GM12878 (cell line): ENCODE results near the gene FGFR4. TPM values are rescaled to one million over a fixed set of nuclear protein-coding genes. Genes with fewer than 3 reads are reported as not detected.

Experiments
- ATAC-seq: fragments of 200-7000 bp; cut with Tn5 transposase; 3 replicates; pipeline ENCODE4 v1.9.1; 2020; ENCODE audit warnings: mild to moderate bottlenecking, moderate library complexity
- BruUV-seq: library from RNA; stranded (reverse); fragments of 400-500 nt; replicated peaks from 2 replicates; lab custom pipeline; 2021; lab: Mats Ljungman, UMichigan
- CTCF ChIA-PET: fragments of 300-600 bp; sonication (Branson Sonifier 250); formaldehyde crosslinking; extraction: SDS; loops from one replicate; lab custom pipeline; 2021; ENCODE audit warnings: inconsistent platforms; lab: Yijun Ruan, JAX
- POLR2A ChIA-PET: fragments of 350-600 bp; formaldehyde crosslinking; extraction: SDS; loops from one replicate; lab custom pipeline; 2021; ENCODE audit warnings: inconsistent platforms; lab: Charles Lee
- RAD21 ChIA-PET: fragments of 300-600 bp; sonication (Branson Sonifier 250); formaldehyde crosslinking; loops from one replicate; lab custom pipeline; 2023; ENCODE audit warnings: antibody characterized with exemption; ENCODE audit not compliant: unreplicated experiment; lab: Charles Lee
- SMC1A ChIA-PET: fragments of 300-600 bp; sonication (Branson Sonifier 250); formaldehyde crosslinking; loops from one replicate; lab custom pipeline; 2023; ENCODE audit not compliant: unreplicated experiment, uncharacterized antibody; lab: Charles Lee
- DNase-seq: peaks from one replicate; pipeline ENCODE4 v3.0.0-alpha.2; 2011; ENCODE audit warnings: low read depth, low spot score
- FAIRE-seq: peaks from 3 replicates; lab custom pipeline; 2011; peaks lifted over from hg19 to GRCh38; lab: Jason Lieb, UNC
- H2AFZ ChIP-seq: 2 replicates; pipeline ENCODE4 v1.6.0; 2011; ENCODE audit warnings: low read depth, low read length, control low read depth; ENCODE audit not compliant: control insufficient read depth
- H3K27ac ChIP-seq: 2 replicates; pipeline ENCODE4 v1.5.1; 2011; ENCODE audit warnings: control low read depth; ENCODE audit not compliant: control insufficient read depth, insufficient read depth
- H3K27me3 ChIP-seq, 2 experiments: replicated peaks in 1 of 2; 2 replicates each; pipeline versions ENCODE4 v1.6.0 to v1.6.1; 2011; ENCODE audit warnings: low read length in 1 of 2; ENCODE audit not compliant: control insufficient read depth in 2 of 2, insufficient read depth in 2 of 2
- H3K36me3 ChIP-seq, 2 experiments: 2 replicates each; pipeline ENCODE4 v1.5.1; 2011; ENCODE audit warnings: low read length in 1 of 2; ENCODE audit not compliant: control insufficient read depth in 2 of 2, insufficient read depth in 2 of 2
- H3K4me1 ChIP-seq: 2 replicates; pipeline ENCODE4 v1.6.1; 2011; ENCODE audit warnings: mild to moderate bottlenecking, low read length, moderate library complexity, mixed read lengths; ENCODE audit not compliant: control insufficient read depth, insufficient read depth
- H3K4me2 ChIP-seq: 2 replicates; pipeline ENCODE4 v1.6.0; 2011; ENCODE audit warnings: control low read depth; ENCODE audit not compliant: control insufficient read depth, insufficient read depth
- H3K4me3 ChIP-seq: fragments of 200-600 bp; sonication (generic); 2 replicates; pipeline ENCODE4 v1.5.1; 2016
- H3K79me2 ChIP-seq: 2 replicates; pipeline ENCODE4 v1.6.0; 2011; ENCODE audit warnings: low read length; ENCODE audit not compliant: control insufficient read depth, insufficient read depth
- H3K9ac ChIP-seq: 2 replicates; pipeline ENCODE4 v1.8.0; 2011; ENCODE audit warnings: low read length, control low read depth, mixed read lengths; ENCODE audit not compliant: control insufficient read depth, insufficient read depth
- H3K9me3 ChIP-seq: replicated peaks from 3 replicates; pipeline ENCODE4 v1.5.1; 2011; ENCODE audit warnings: mild to moderate bottlenecking, low read length; ENCODE audit not compliant: control insufficient read depth, insufficient read depth
- H4K20me1 ChIP-seq: 2 replicates; pipeline ENCODE4 v1.6.0; 2011; ENCODE audit not compliant: control insufficient read depth, insufficient read depth
- ATF3 ChIP-seq: IDR thresholded peaks from 2 replicates; pipeline ENCODE4 v1.6.1; 2011; ENCODE audit warnings: low read depth, mild to moderate bottlenecking, low read length, moderate library complexity, borderline replicate concordance; ENCODE audit errors: extremely low read depth
- CTCF ChIP-seq, 3 experiments: IDR thresholded peaks in 2 of 3; conservative IDR thresholded peaks in 1 of 3; 2 replicates each; pipeline ENCODE4 v1.5.1; 2011; ENCODE audit warnings: low read depth in 3 of 3, low read length in 3 of 3, mild to moderate bottlenecking in 3 of 3, control low read depth in 2 of 3, moderate library complexity in 2 of 3, inconsistent platforms in 1 of 3, mixed read lengths in 1 of 3; ENCODE audit not compliant: control insufficient read depth in 2 of 3, insufficient read depth in 1 of 3; ENCODE audit errors: extremely low read depth in 1 of 3
- E2F8 ChIP-seq: fragments of 450-650 bp; IDR thresholded peaks from 2 replicates; pipeline ENCODE4 v1.6.1; 2018; ENCODE audit warnings: mild to moderate bottlenecking, low read depth, moderate library complexity; ENCODE audit not compliant: partially characterized antibody
- E4F1 ChIP-seq: fragments of 450-650 bp; IDR thresholded peaks from 2 replicates; pipeline ENCODE4 v1.6.1; 2018; ENCODE audit warnings: borderline replicate concordance, mild to moderate bottlenecking; ENCODE audit not compliant: partially characterized antibody
- FOS ChIP-seq: IDR thresholded peaks from 3 replicates; pipeline ENCODE4 v1.6.1; 2011; ENCODE audit warnings: borderline replicate concordance; ENCODE audit not compliant: insufficient read length; ENCODE audit errors: extremely low read depth
- NFXL1 ChIP-seq: fragments of 450-650 bp; IDR thresholded peaks from 2 replicates; pipeline ENCODE4 v1.6.1; 2017; ENCODE audit warnings: antibody characterized with exemption, mild to moderate bottlenecking, borderline replicate concordance
- NR2F1 ChIP-seq: fragments of 450-650 bp; conservative IDR thresholded peaks from 2 replicates; pipeline ENCODE4 v1.6.1; 2017; ENCODE audit warnings: mild to moderate bottlenecking
- POLR2AphosphoS5 ChIP-seq: IDR thresholded peaks from 2 replicates; pipeline ENCODE4 v1.6.1; 2011; ENCODE audit warnings: mild to moderate bottlenecking, low read length, inconsistent platforms
- RBBP5 ChIP-seq: fragments of 200-600 bp; sonication (generic); conservative IDR thresholded peaks from 2 replicates; pipeline ENCODE4 v1.6.1; 2016
- REST ChIP-seq: IDR thresholded peaks from 2 replicates; pipeline ENCODE4 v1.6.1; 2012; ENCODE audit warnings: mild to moderate bottlenecking, low read depth, low read length
- SP1 ChIP-seq: IDR thresholded peaks from one replicate; pipeline ENCODE4 v1.6.1; 2011; ENCODE audit warnings: low read depth, low read length
- YBX1 ChIP-seq: fragments of 450-650 bp; IDR thresholded peaks from 2 replicates; pipeline ENCODE4 v1.6.1; 2016; ENCODE audit warnings: antibody characterized with exemption
- WGBS: methylation state at CpG from one replicate; pipeline ENCODE4 v1.1.6; 2016; ENCODE audit warnings: low lambda C conversion rate; ENCODE audit not compliant: insufficient replicate concordance, insufficient coverage; ENCODE audit errors: missing lambda C conversion rate; 5-methylcytosine and 5-hydroxymethylcytosine counted together
- in situ Hi-C: fragments of 300-500 bp; cut with MboI; formaldehyde crosslinking; loops from 9 replicates; pipeline ENCODE4 v1.14.3; 2018; ENCODE audit warnings: mixed read lengths
- intact Hi-C: fragments of 100-400 bp; cut with micrococcal nuclease; formaldehyde crosslinking; loops from one replicate; pipeline ENCODE4 v1.14.2; 2022; ENCODE audit not compliant: unreplicated experiment
- polyA plus RNA-seq, 11 experiments: library from polyadenylated mRNA; depleted of rRNA in 4 of 11; unstranded in 6 of 11; stranded (reverse) in 5 of 11; fragments of >200 nt; fragmentation: Nextera tagmentation in 4 of 11; fragmentation: Illumina TruSeq in 1 of 11; extraction: Ambion mirVana in 4 of 11; extraction: Trizol in 1 of 11; gene quantifications; 1 replicate in 1 of 11; 2 replicates in 10 of 11; pipeline versions ENCODE4 v1.2.1 to v1.2.3, GENCODE V29; 2011 to 2016; ENCODE audit warnings: inconsistent platforms in 2 of 11, missing spikeins in 2 of 11, low read depth in 1 of 11
- total RNA-seq, 4 experiments: library from RNA; depleted of rRNA in 3 of 4; stranded (reverse); fragments of >200 nt in 3 of 4; fragmentation: Illumina TruSeq in 1 of 4; extraction: Trizol in 1 of 4; gene quantifications; 2 replicates each; pipeline versions ENCODE4 v1.2.1 to v1.2.3, GENCODE V29; 2013 to 2021

The FGFR4 gene
- total and polyA plus RNA-seq, 10 of the 15 experiments (the other 5 are each of a cell fraction or from before 2014, with no cell fraction given) = 0.17 to 0.77 (median 0.28) TPM; not detected in 5

- BruUV-seq = no TSS peak
- Histone ChIP-seq H3K36me3 (no peaks in the 10 kb centered on the region), H3K4me2 (no peak overlapping the region), H3K4me1 (peaks cover 15% of the 10 kb centered on the region), H3K9ac (no peak overlapping the region), H3K9me3 (no peaks in the 10 kb centered on the region), H2AFZ (no peak overlapping the region), H4K20me1 (no peaks in the 10 kb centered on the region), H3K27me3 (no peaks in the 10 kb centered on the region), H3K79me2 (no peaks in the 10 kb centered on the region), H3K27ac (no peak overlapping the region), H3K4me3 (no peak overlapping the region)
- ATAC-seq (no peak), DNase-seq (no peak), FAIRE-seq (no peak)
- intact Hi-C loops (no loop called here), in situ Hi-C loops (no loop called here)
- ChIA-PET SMC1A (interaction anchor here (1.7 kb wide), 1 partner anchor 12 kb away, joined by 7 read pairs; no protein-coding TSS in a partner anchor), POLR2A (interaction anchor here (0.7 to 3.1 kb wide), 2 partner anchors 10 to 384 kb away, joined by 3 to 8 read pairs; no protein-coding TSS in a partner anchor), RAD21 (no interaction called here), CTCF (interaction anchor here (0.6 to 3.1 kb wide), 6 partner anchors 9 to 190 kb away, joined by 3 to 16 read pairs (median 4); no protein-coding TSS in a partner anchor)
- 44% methylated on average over 1 of the region's 1 CpG for WGBS
- TF ChIP-seq YBX1 = no peak
- no peak for TF ChIP-seq CTCF (IDR thresholded peaks at IDR 0.05 in 2 of 3, conservative IDR thresholded peaks at IDR 0.05 in 1 of 3; ENCODE audit: control insufficient read depth in 2 of 3, extremely low read depth in 1 of 3, insufficient read depth in 1 of 3, low read depth in 3 of 3, low read length in 3 of 3)
- no peak for TF ChIP-seq POLR2AphosphoS5
- no peak for TF ChIP-seq ATF3
- no peak for TF ChIP-seq E4F1
- TF ChIP-seq RBBP5 = no peak
- no peak for TF ChIP-seq NR2F1
- TF ChIP-seq REST = no peak
- no peak for TF ChIP-seq SP1
- no peak for TF ChIP-seq NFXL1
- TF ChIP-seq E2F8 = no peak
- TF ChIP-seq FOS = no peak
Measured at GRCh38 chr5:177126771-177127170, 40.1 kb downstream of the FGFR4 start.
